Measurements from ENCODE around the gene DPF1. TPM values are rescaled to one million over a fixed set of nuclear protein-coding genes. Genes with fewer than 3 reads are reported as not detected.

The DPF1 gene
- total RNA-seq (2013; cell fraction: nucleolus; rRNA removed): 1.0 and 2.1 TPM in 2 replicates
- 1.7 and 2.4 TPM in 2 replicates for total RNA-seq (2014; rRNA removed)
- 1.6 and 2.3 TPM in 2 replicates for total RNA-seq (2014; rRNA removed; fragmentation: Illumina TruSeq; extraction: Trizol)
- total RNA-seq (2021): 3.8 and 4.0 TPM in 2 replicates
- polyA plus RNA-seq (2011; ENCODE audit: low read depth): 0.38 TPM
- 0.30 and 0.65 TPM in 2 replicates for polyA plus RNA-seq (2011; rRNA removed)
- 1.4 and 2.4 TPM in 2 replicates for polyA plus RNA-seq (2011; cell fraction: cytosol; rRNA removed)
- polyA plus RNA-seq (2011; cell fraction: nucleus; rRNA removed): 1.9 and 3.6 TPM in 2 replicates
- polyA plus RNA-seq (2012): 1.4 and 1.9 TPM in 2 replicates
- polyA plus RNA-seq (2014; fragmentation: Illumina TruSeq; extraction: Trizol): 1.1 and 2.2 TPM in 2 replicates
- polyA plus RNA-seq (2014; fragmentation: Nextera tagmentation; extraction: Ambion mirVana): under 1 TPM; 0.11 to 0.18 TPM
- 4.3 and 4.9 TPM in 2 replicates for polyA plus RNA-seq (2014; rRNA removed)
- polyA plus RNA-seq (2016; fragmentation: Nextera tagmentation; extraction: Ambion mirVana): 1 to 10 TPM; 4.0 to 4.2 TPM
- polyA minus RNA-seq (2011; rRNA and poly(A)+ RNA removed): 0.37 and 2.0 TPM in 2 replicates
- 0.62 and 1.3 TPM in 2 replicates for polyA minus RNA-seq (2011; cell fraction: cytosol; rRNA and poly(A)+ RNA removed)
- 0.36 and 1.1 TPM in 2 replicates for polyA minus RNA-seq (2011; cell fraction: nucleus; rRNA and poly(A)+ RNA removed)
- Bru-seq, nascent RNA: percentile 22 among the genes with signal in this experiment
- BruChase-seq, experiment 1, labeled RNA remaining after a 6-hour chase: percentile 24 among the genes with signal in this experiment
- BruChase-seq, experiment 2, labeled RNA remaining after a 2-hour chase: percentile 25 among the genes with signal in this experiment
- long read RNA-seq, experiment 1: 0 reads
- long read RNA-seq, experiment 2: 0 reads

DNA sequence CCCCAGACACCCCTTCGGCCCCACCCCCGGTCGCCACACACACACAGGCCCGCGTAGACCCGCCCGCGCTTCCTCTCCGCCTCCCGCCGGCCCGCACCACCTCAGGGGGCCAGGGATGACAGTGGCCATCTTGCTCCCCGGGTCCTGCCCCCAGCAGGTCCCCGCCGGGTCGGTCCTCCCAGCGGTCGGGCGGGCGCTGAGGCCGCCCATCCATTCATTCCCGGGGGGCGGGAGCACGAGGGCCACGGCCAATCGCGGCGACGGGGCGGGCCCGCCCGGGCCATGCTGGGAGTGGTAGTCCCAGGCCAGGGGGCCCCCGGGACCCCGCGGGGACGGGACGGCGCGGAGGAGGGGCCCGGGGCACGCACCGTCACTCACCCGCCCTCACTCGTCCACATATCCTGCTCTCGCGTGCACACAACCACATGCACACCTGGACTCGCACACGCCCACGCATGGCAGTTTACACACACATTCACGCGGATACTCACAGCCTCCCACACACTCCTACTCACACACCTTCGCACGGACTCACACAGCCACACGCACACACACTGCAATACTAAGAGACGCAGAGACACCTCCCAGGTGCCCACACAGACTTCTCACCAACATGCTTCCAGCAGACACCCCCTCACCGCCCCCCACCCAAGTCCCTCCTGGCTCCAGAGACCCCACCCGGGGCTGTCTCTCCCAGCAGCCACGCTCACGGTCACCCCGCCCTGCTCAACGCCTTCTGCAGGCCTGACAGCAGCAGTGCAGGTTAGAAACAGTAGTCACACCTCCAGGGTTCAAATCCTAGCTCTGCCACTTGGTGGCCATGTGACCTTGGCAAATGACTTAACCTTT lies at the start of gene DPF1:
DPF1 (minus strand) TSS at position 209 of the 849 bp plus-strand sequence; CDS start at position 129, 80 bp downstream.
- no peaks in the 10 kb centered on the region for H3K79me2 ChIP-seq (ENCODE audit: control insufficient read depth, insufficient read depth, low read length)
- H2AFZ ChIP-seq (ENCODE audit: control insufficient read depth, low read depth, low read length): peak within 1 kb of the TSS; percentile 77
- no peaks in the 10 kb centered on the region for H4K20me1 ChIP-seq (ENCODE audit: control insufficient read depth, insufficient read depth)
- ChIA-PET SMC1A (ENCODE audit: uncharacterized antibody, unreplicated experiment) (interaction anchor here (2.5 kb wide), 1 partner anchor 322 kb away, joined by 16 read pairs; no protein-coding TSS in a partner anchor), POLR2A (no interaction called here), CTCF (interaction anchor here (1.0 to 4.1 kb wide), 5 partner anchors 10 to 322 kb away, joined by 3 to 80 read pairs (median 7); partner anchors contain the start of genes CATSPERG, PSMD8, SIPA1L3 and WDR87), RAD21 (ENCODE audit: unreplicated experiment) (interaction anchor here (0.7 to 1.0 kb wide), 3 partner anchors 113 to 175 kb away, joined by 3 read pairs; partner anchors contain the start of gene PSMD8)
- in situ Hi-C loops (cut with MboI) (no loop called here), intact Hi-C loops (cut with micrococcal nuclease; ENCODE audit: unreplicated experiment) (no loop called here)
- peak within 1 kb of the TSS; percentile 72 for H3K4me2 ChIP-seq (ENCODE audit: control insufficient read depth, insufficient read depth)
- H3K27ac ChIP-seq (ENCODE audit: control insufficient read depth, insufficient read depth): no peak within 1 kb of the TSS
- FAIRE-seq (peak; percentile 96), ATAC-seq (peak; percentile 94), DNase-seq (ENCODE audit: low read depth, low spot score) (peak; percentile 17)
- BruUV-seq (replicated peaks): no TSS peak
- peaks cover 8% of the 10 kb centered on the region in 2 experiments; a peak in 3 of 4 replicates for H3K27me3 ChIP-seq (replicated peaks in 1 of 2; ENCODE audit: control insufficient read depth in 2 of 2, insufficient read depth in 2 of 2, low read length in 1 of 2)
- peak within 1 kb of the TSS; percentile 89 for H3K4me3 ChIP-seq
- 0 out of 2 replicates have a peak, but pooled peaks cover 4% of the 10 kb centered on the region for H3K4me1 ChIP-seq (ENCODE audit: control insufficient read depth, insufficient read depth, low read length)
- 4% methylated on average over 44 of the region's 61 CpGs for WGBS (ENCODE audit: insufficient coverage, insufficient replicate concordance, low lambda C conversion rate, missing lambda C conversion rate)
- H3K9me3 ChIP-seq (replicated peaks; ENCODE audit: control insufficient read depth, insufficient read depth, low read length): no peaks in the 10 kb centered on the region
- no peaks in the 10 kb centered on the region for H3K36me3 ChIP-seq (ENCODE audit: control insufficient read depth in 2 of 2, insufficient read depth in 2 of 2, low read length in 1 of 2)
- H3K9ac ChIP-seq (ENCODE audit: control insufficient read depth, insufficient read depth, low read length): peak within 1 kb of the TSS; percentile 50; the same call in 1 of the 2 replicates
- no peak for TF ChIP-seq FOS (IDR thresholded peaks at IDR 0.05; ENCODE audit: borderline replicate concordance, extremely low read depth, insufficient read length)
- no peak for TF ChIP-seq EZH2 (IDR thresholded peaks at IDR 0.05; ENCODE audit: borderline replicate concordance, control insufficient read depth, low read depth, low read length)
- TF ChIP-seq POLR2AphosphoS5 (IDR thresholded peaks at IDR 0.05; ENCODE audit: low read length): no peak
- 0 out of 2 replicates have a peak, but pooled peaks have one; percentile 34 for TF ChIP-seq EED (IDR thresholded peaks at IDR 0.05; ENCODE audit: low read depth)
- TF ChIP-seq RB1 (IDR thresholded peaks at IDR 0.05; ENCODE audit: borderline replicate concordance): no peak; the same call in 1 of the 2 replicates
- no peak for TF ChIP-seq REST (IDR thresholded peaks at IDR 0.05; ENCODE audit: low read depth, low read length)
- TF ChIP-seq MEF2A (IDR thresholded peaks at IDR 0.05; ENCODE audit: insufficient read depth, low read depth, low read length): 0 out of 2 replicates have a peak, but pooled peaks have one; percentile 20
- peak; percentile 89 for TF ChIP-seq TCF12 (IDR thresholded peaks at IDR 0.05; ENCODE audit: low read depth, low read length)
- no peak for TF ChIP-seq KAT2A (conservative IDR thresholded peaks at IDR 0.05; ENCODE audit: control insufficient read depth, low read depth, low read length)
- peak; percentile 64; the same call in 1 of the 2 replicates for TF ChIP-seq ZSCAN29 (IDR thresholded peaks at IDR 0.05)
- no peak for TF ChIP-seq ZBTB4 (CRISPR knock-in tag; IDR thresholded peaks at IDR 0.05)
